GM18511 (cell line): Measurements from ENCODE around the gene TSPAN7.

Experiments used
- ATAC-seq: cut with Tn5 transposase; IDR thresholded peaks from one replicate; pipeline ENCODE4 v1.9.1; 2021; ENCODE audit warnings: mild to moderate bottlenecking, moderate library complexity; ENCODE audit not compliant: unreplicated experiment

Gene TSPAN7

DNA sequence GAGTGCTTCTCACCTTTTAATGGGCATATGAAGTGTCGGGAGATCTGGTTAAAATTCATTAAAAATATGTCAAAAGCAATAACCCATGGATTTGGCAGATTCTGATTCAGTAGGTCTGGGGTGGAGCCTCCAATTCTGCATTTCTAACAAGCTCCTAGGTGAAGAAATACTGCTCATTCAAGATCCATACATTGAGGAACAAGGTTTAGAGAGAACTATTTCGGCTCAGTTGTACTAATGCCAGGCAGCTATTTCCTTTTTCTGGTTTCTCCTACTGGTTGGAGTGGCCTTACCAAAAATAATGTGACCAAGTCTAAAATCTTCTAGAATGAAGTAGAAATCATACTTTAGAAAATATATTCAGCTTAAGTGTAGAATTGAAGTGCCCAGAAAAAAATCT, 117.5 kb downstream of the TSPAN7 start:
- no peak for ATAC-seq

DNA sequence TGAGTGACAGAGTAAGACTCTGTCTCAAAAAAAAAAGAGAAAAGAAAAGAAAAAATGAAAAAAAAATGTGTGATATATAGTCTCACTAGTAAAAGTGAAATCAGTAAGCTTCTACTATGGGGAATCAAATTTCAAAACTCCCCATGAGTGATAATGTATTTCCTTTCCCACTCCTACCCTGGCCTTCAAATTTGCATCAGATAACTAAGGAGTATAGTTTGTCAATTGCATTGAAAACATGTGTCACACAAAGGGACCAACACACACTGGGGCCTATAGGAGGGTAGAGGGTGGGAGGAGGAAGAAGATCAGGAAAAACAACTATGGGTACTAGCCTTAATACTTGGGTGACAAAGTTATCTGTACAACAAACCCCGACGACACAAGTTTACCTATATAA, 118.4 kb downstream of the TSPAN7 start:
- ATAC-seq: no peak

DNA sequence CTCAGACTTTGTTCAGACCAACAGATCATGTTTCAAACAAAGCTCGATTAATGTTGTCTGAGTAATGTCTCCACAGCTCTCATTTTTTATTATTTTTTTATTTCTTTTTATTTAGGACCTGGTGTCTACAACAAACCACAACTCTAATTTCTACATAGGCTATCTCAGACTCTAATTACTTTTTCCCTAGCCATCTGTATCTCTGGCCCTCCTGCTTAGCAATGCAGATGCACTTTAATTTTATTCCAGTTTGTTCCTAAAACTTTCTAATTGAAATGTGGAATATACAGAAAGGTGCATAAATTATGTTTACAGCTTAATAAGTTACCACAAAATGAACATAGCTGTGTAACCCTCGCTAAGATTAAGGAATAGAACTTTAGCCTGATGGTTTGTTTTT, 120.8 kb downstream of the TSPAN7 start:
- no peak for ATAC-seq

DNA sequence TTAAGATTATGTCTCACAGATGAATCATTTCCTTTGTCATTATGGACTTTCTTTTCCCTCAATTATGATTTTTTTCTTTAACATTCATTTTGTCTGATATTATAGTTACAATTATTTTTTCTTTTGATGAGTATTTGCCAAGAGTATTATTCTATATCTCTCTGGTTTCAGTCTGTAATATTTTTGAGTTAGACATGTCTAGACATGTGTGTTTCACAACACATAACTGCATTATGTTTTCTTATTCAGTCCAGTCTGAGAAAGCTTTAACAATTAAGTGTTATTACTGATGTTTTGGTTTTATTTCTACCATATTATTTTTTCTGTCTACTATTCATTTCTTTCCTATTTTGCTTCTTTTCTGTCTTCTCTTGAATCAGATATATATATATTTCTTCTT, 131.6 kb downstream of the TSPAN7 start:
- ATAC-seq: no peak

DNA sequence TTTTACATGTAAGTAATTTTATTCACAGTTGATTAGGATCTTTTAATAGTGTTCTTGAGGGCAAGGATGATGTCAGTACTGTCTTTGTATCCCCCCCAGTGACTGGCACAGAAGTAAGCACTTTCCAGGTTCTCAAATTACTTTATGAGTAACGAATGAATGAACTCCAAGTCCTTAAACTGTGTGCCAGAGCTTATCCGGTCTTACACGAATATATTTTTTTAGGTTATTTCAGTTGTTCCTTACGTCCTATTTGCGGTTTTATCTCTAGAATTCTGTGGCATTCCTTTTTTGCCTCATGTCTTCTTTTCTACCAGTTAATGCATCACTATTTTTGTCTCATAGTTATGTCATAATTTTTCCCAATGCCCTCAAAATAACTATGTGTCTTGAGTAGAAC, 133.1 kb downstream of the TSPAN7 start:
- ATAC-seq: no peak

DNA sequence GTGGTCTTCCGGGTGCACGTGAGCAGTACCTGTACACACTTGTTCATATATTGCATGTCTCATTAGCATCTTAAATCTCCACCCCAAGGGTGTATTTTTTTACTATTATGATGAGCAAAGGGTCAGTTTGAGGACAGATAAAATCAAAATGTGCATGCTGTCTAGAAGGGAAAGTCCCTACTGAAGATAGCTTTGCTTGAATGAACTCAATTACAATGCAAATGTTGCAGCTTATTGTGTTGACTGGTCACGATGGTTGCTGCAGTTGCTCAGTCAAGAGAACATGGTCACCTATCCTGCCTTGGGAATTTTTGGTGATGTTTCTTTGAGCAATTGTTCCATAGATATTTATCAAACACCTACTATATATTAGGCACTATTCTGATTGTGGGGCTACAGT, 136.1 kb downstream of the TSPAN7 start:
- ATAC-seq: no peak

DNA sequence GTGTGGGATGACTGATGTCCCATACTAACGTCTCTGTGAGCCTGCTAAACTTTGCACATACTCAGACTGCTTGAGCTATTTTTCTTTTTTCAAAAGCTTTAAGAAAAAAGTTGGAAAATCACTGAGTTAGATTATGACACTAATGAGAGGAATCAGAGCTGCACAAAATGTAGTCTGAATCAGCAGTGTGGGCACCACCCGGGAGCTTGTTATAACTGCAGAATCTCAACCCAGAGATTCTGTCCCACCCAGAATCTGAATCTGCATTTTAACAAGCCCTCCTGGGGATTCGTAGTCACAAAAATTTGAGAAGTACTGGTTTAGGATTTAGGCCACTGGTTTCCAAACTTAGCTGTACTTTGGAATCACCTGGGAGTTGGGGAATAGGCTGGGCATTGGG, 137.8 kb downstream of the TSPAN7 start:
- no peak for ATAC-seq

DNA sequence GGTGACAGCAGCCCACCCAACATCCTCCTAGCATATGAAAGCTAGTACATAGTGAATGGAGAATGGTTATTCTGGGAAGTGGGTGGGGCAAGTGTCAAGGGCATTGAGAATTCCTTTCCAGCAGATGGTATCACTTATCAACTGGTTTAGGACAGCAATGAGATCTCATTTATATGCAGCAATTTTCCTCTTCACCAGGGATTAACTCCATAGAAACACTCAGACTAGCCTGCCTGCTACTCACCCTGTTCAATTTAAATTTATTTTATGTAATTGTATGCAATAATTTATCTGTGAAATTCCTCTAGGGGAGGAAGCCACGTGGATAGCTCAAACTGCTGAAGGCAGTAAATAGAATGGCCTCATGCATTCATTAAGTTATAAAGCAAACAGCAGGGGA, 138.4 kb downstream of the TSPAN7 start:
- no peak for ATAC-seq

DNA sequence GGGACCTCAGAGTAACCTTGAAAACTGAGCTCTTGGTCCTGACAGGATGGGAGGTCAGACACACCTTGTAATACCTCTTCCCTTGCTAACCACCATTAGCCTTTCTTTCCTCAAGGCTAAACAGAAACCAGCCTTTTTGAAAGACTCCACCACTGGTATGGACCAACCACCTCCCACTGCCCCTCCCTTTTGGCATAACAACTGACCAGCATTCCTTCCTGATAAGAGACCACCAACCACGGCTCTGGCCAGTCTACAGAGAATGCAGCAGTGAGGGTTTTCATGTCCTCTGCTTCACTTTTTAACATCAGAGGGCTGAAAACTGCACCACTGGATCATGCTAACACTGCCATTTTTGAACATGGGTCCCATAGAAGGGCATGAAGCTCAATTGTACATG, 139.7 kb downstream of the TSPAN7 start:
- ATAC-seq: no peak

DNA sequence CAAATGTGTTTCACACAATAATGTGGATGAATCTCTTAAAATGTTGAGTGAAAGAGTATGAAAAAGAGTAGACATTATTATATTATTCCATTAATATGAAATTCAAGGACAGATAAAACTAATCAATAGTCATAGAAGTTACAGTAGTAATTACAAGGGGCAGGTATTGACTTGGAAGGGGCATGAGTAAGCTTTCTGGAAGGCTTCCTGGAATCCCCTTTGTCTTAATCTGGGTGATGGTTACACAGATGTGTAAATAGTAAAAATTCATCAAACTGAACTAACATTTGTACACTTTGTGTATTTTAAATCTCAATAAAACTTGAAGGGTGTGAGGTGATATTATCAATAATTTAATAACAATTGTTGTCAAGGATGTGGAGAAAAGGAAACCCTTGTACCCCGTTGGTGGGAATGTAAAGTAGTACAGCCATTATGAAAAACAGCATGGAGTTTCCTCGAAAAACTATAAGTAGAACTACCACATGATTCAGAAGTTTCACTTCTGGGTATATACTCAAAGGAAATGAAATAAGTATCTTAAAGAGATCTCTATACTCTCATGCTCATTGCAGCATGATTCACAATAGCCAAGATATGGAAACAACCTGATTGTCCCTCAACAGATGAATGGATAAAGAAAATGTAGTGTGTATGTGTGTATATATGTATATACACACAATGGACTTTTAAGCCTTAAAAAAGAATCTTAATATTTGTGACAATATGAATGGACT, 143.0 kb downstream of the TSPAN7 start:
- ATAC-seq: no peak

DNA sequence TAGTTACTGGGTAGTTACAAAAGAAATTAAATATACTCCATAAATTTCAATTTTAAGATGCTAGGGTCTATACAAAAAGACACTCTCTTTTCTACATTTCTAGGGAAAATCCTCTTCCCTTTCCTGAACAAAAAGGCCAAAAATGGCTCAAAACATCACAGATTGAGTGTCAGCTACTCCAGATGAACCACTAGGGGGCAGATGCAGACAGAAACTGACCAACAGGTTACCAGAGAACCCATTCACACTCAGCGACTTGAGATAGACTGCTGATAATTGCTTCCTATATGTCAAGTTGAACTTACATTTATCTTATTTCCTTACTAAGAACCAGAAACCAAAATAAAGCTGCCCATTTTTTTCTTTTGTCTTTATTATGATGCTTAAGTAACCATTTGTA, 156.5 kb downstream of the TSPAN7 start:
- ATAC-seq: no peak

DNA sequence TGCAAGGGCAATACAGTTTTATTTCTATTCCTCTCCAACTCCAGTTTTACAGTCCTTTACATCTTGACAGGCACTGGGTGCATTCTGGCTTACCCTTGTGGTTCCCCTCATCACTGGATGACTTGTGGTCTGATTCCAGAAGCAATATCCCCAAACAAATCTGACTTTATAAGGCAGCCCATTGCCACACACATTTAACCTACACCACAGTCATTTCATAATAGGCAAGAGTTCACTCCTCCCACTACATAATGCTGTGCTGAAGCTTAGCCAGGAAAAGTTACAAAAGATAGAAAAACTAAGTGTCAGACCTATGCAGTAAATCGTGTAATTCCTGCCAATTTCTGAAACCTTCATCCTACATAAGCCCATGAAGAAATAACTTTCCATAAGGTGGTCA, 157.0 kb downstream of the TSPAN7 start:
- no peak for ATAC-seq

DNA sequence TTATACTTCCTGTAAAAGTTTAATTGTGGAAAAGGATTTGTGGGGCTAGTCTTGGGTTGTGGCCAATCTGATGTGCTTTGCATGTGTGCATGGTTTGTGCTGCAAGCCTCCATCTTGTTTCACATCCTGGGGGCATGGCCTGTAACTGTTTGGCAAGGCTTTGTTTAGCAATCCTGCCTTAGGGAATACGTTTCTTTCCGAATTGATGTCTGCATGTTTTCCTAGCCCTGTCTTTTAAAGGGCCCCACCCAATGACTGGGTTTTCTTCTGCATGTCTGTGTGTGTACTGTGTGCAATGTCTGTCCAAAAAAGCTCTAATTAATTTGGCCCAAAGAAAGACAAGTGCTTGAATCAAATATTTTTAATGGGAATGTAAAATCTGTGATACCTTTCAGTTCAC, 165.3 kb downstream of the TSPAN7 start:
- ATAC-seq: no peak

DNA sequence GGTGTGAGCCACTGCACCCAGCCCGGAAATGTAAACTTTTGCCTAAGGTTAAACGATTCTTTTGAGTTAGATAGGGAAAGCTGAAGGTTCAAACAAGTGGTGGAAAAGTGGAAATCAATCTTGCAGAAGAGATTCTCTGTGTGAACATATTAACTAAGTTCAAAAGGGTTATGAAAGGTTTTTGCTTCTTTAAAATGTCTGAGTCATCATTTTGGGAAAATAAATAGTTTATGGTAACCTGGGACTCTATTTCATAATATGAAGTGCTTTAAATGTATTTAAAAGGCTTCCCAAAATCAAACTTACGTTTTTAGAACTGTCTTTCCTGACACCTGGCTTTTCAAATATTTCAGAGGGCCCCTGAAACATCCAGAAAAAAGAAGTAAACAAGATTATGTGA, 166.3 kb downstream of the TSPAN7 start:
- ATAC-seq: no peak

DNA sequence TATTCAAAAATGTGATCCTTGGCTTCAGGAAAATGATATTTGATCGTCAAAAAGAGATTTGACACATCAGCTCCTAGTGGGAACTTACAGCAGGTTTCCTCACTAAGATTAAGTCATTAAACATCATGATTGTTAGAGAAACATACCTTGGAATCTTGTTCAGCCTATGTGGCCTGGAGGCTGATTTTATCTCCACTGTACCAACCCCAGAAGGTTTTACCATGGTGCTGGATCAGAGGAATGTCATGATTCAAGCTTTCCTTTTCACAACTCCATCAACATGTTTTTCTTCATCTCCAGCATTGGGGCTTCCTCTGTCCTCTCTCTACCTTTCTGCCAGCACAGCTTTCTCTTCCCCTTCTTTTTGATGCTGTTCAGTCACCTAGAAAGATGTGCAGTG, 171.5 kb downstream of the TSPAN7 start:
- ATAC-seq: no peak
